NK-92 (cell line): Measurements from ENCODE around the gene ZMYND8.
"Not testable (repeated sequence)": the region's sequence is repeated elsewhere in the genome, so short reads cannot be mapped to it uniquely, and the experiment has no call there.

ENCODE experiments used
- DNase-seq: peaks from one replicate; lab custom pipeline; 2025; ENCODE audit not compliant: unreplicated experiment; lab: John Stamatoyannopoulos, UW

Gene ZMYND8

DNA sequence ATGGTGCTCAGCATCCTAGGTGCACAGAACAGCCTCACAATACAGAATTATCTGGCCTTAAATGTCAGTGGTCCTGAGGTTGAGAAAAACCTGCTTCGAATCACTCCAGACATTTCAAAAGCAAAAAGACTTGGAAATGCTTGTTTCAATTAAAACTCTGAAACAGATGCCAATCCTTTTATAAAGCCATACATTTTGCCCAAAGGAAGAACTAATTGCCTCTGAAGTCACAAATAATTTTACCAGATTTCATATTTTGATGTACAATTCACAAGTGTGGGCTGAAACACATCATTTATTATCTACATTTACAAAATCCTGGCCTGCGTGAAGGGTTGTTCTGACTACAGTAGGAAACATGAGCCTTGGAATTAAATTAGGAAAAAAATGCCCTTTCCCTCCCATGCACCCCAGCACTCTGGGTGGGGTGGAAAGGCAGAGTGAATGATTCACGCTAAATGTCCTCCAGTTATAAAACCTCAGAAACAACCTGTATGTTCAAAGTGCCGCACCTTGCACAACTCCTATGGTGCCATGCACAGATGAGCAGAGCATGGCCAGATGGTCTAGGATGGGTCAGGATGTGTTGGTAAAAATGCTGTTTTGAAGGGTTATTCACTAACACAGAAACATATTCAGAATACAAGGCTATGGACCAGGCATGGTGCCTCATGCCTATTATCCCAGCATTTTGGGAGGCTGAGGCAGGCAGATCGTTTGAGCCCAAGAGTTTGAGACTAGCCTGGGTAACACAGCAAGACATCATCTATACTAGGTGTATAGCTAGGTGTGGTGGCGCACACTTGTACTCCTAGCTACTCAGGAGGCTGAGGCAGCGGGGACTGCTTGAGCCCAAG, 87.0 kb downstream of the ZMYND8 start:
- DNase-seq = no peak

GRCh38 chr20:47267621-47268020, 88.9 kb downstream of the ZMYND8 start:
- no peak for DNase-seq

DNA sequence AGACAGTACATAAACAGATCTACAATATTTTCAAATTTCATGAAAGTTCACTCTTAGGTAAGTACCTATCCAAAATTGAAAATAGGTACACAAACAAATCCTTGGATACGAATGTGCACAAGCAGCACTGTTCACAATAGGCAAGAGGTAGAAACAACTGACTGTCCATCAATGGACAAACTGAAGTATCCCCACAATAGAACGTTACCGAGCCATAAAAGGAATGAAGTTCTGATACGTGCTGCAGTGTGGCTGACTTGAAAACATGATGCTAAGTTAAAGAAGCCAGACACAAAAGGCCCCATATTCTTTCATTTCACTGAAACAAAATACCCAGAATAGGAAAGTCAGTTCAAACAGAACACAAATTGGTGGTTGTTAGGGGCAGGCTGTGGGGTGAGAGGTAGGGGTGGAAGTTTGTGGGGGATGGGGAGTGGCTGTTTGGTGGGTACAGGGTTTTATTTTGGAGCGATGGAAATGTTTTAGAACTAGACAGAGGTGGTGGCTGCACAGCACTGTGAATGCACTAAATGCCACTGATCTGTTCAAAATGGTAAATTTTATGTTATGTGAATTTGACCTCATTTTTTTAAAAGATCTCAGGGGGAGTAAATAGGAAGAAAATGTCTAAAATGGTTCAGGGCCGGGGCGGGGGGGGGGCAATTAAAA, 89.5 kb downstream of the ZMYND8 start:
- DNase-seq = no peak

DNA sequence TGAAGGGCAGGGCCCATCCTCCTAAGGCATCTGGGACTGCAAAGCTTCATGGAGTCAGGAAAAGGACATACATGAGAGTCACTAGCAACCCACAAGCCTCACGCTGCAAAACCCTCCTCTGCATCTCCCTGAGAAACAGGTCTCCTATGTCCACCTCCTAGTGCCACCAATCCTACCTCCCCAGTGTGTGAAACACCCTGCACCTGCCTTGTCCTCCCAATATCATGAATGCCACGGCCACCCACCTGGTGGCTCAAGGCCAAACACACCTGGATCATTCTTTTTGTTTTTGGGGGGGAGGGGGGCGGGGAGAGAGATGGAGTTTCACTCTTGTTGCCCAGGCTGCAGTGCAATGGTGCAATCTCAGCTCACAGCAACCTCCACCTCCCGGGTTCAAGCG, 90.5 kb downstream of the ZMYND8 start:
- DNase-seq = no peak

- no peak for DNase-seq
These were observed 91.3 kb downstream of the ZMYND8 start for GRCh38 chr20:47265214-47265613.

GRCh38 chr20:47264137-47264769, 92.2 kb downstream of the ZMYND8 start:
- DNase-seq = not testable (repeated sequence)

DNA sequence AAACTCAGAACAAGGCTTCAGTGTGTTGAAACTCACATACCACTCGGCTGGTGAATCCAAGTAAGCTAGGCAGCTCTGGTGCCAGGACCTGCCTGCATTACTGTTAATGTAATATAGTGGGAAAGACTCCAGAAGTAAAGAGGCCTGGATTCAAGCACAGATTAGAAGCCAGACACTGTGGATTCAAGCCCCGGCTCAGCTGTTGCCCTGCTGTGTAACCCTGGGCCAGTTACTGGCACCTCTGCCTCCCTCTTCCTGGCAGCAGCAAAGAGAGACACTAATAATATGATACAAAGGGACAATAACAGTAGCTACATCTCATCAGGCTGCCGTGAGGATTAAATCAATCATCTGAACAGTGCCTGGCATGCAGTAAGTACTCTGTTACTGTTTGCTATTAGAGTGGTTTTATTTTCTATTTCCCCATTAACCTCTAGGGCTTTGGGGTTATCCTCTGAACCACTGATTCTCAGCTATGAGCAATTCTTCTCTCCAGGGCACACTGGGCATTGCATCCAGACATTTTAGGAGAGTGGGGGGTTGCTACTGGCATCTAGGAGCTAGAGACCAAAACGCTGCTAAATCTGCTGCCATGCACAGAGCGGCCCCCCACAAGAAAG, 92.9 kb downstream of the ZMYND8 start:
- no peak for DNase-seq

- no peak for DNase-seq
These were observed 93.4 kb downstream of the ZMYND8 start for GRCh38 chr20:47263080-47263464.

- no peak for DNase-seq
These were observed 94.0 kb downstream of the ZMYND8 start for GRCh38 chr20:47262365-47263013.

- no peak for DNase-seq
These were observed 94.5 kb downstream of the ZMYND8 start for GRCh38 chr20:47262008-47262364.

GRCh38 chr20:47261161-47261774, 95.2 kb downstream of the ZMYND8 start:
- not testable (repeated sequence) for DNase-seq

DNA sequence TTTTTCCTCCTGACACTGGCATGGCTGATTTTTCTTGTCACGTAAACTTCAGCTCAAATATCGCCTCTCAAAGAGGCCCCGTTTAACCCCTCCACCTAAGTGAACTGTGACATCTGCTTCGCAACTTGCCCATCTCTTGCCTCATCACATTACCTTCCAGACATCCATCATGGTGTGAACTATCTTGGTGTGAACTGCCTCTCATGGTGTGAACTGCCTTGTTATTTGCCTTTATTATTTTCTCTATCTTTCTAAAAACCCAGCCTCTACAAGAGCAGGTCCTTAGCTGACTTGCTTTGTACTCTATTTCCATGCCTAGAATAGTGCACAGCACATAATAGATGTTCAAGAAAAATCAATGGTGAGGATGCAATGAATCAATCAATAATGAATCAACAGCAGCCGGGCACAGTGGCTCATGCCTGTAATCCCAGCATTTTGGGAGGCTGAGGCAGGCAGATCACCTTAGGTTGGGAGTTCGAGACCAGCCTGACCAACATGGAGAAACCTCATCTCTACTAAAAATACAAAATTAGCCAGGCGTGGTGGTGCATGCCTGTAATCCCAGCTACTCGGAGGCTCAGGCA, 95.9 kb downstream of the ZMYND8 start:
- DNase-seq = not testable (repeated sequence)

- no peak for DNase-seq
These were observed 97.5 kb downstream of the ZMYND8 start for GRCh38 chr20:47258745-47259695.

GRCh38 chr20:47257771-47258170, 98.7 kb downstream of the ZMYND8 start:
- no peak for DNase-seq

DNA sequence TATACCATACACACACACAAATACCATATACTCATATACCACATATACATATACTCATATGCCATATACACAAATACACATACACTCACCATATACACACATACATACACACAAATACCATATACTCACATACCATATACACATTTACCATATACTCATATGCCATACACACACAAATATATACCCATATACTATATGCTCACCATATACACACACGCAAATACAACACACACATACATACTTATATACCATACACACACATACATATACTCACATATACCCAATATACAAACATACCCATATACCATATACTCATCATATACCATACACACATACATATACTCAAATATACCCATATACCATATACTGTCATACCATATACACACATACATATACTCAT, 99.2 kb downstream of the ZMYND8 start:
- DNase-seq = no peak

DNA sequence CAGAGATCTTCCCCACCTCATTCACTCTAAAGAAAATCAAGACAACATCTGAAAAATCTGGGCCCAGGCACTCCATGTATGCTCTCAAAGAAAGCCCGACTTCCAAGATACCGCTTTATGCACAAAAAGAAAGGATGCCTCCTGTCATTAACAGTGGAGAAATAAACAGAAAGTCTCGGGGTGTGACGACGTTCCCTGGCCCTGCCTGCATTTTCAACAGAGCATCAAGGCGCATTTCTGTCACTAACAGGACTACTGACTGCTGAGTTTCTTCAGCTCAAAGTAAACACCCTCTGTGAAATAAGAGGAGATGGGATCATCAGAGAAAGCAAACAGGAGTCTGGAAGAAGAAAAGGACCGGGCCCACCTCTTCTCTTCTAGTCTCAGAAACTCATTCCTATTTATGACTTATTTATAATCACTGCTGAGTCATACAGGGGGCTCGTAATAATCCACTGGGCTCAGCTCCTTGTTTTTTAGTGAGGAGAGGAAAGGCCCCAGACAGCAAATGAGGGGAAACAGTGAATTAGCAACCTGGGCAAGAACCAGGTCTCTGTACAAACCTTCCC, 99.7 kb downstream of the ZMYND8 start:
- DNase-seq = no peak

DNA sequence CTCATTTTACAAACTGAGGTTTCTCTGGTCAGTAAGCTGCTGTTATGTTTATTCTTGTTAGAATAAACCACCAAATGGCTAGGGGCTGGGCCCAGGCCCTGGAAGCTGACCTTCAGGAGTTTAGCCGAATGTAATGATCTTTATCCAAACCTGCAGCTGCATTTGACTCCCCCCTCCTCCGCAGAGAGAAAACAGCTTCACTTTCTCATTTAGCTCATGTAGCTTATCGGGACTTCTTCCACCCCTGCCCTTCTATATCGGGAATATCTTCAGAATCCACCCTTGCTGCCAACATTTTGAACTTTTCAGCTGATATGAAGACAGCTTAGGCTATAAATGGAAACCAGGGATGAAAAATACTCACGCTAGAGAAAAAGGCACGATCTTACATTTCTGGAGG, 102.6 kb downstream of the ZMYND8 start:
- DNase-seq = no peak

DNA sequence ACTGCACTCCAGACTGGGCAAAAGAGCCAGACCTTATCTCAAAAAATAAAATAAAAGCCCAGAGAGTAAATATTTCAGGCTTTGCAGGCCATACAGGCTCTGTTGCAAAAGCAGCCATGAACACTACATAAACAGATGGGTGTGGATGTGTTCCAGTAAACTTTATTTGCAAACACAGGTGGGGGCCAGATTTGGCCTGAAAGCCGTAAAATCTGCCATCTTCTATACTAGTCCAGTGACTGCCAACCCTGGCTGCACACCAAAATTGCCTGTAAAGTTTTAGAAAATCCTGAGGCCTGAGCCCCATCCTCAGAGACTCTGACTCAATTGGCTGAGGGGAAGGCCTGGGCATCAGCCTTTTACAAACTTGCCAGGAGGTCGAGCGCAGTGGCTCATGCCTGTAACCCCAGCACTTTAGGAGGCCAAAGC, 103.6 kb downstream of the ZMYND8 start:
- no peak for DNase-seq
